ENCODE data around the gene NELFB.
A peak's percentile ranks its signal among the peaks of the same experiment; 100 is the strongest.
"Not testable (repeated sequence)": the region's sequence is repeated elsewhere in the genome, so short reads cannot be mapped to it uniquely, and the experiment has no call there.

Gene NELFB

DNA sequence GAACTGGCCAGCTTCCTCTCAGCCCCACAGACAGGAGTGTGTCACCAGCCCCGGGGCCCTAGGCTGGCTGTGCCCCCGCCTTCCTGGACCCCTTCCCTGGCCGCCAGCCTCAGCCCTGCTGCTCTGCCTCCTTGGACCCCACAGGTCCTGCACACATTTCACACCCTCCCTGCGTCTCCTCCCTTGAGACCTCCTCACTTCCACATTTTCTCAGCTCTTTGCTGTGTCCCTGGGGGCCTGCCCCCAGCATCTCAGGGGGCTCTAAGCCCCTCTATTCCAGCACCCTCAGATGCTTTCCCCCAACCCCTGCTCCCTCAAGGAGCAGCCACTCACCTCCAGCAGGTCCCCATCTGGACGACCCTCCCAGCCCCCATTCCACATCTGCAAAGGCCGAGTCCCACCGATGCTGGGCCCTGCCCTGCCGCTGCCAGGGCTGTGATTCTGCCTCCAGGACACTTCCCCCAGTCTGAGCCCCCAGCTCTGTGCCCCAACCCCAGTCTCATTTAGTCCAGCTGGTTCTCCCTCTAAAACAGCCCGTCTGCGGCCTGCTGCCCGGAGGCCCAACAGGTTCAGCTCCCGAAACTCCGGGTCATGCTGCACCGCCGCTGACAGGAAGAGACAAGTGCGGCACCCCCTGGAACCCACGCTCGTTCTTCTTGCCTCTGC, 20.2 kb upstream of the NELFB start:
- DNase-seq (ENCODE audit: low read depth in 2 of 2) = no peak

GRCh38 chr9:137235424-137236237, 19.5 kb upstream of the NELFB start:
- no peak for DNase-seq (ENCODE audit: low read depth in 2 of 2)

DNA sequence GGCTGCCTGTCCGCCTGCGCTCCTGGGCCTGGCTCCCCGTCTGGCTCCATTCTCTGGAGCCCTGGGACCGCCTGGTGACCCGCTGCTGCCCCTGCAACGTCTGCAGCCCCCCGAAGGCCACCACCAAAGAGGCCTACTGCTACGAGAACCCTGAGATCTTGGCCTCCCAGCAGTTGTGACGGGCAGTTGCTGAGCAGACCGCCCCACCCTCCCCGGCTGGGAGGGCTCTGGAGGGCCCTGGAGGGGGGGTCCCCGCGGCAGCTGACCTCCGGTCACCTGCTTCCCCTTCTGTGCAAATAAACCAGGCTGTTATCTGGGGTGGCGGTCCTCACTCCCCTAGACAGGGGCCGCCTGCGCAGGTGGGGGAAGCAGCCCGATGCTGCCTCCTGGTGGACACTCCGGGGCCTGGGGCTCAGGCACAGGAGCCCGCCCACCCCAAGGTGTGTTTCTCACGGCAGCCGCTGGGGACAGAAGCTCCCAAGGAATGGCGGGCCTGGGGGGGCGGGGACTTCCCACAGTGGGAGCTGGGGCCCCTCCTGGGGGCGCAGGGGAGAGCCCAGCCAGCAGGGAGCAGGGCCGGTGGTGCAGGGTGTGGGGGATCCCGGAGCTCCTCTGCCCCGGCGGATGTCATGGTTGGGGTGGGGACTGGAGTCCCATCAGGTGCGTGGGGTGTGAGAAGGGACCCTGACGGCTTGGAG, 18.7 kb upstream of the NELFB start:
- DNase-seq (ENCODE audit: low read depth in 2 of 2) = peak; percentile 80 to 92

- no peak for DNase-seq (ENCODE audit: low read depth in 2 of 2)
These were observed 18.1 kb upstream of the NELFB start for GRCh38 chr9:137236936-137237421.

DNA sequence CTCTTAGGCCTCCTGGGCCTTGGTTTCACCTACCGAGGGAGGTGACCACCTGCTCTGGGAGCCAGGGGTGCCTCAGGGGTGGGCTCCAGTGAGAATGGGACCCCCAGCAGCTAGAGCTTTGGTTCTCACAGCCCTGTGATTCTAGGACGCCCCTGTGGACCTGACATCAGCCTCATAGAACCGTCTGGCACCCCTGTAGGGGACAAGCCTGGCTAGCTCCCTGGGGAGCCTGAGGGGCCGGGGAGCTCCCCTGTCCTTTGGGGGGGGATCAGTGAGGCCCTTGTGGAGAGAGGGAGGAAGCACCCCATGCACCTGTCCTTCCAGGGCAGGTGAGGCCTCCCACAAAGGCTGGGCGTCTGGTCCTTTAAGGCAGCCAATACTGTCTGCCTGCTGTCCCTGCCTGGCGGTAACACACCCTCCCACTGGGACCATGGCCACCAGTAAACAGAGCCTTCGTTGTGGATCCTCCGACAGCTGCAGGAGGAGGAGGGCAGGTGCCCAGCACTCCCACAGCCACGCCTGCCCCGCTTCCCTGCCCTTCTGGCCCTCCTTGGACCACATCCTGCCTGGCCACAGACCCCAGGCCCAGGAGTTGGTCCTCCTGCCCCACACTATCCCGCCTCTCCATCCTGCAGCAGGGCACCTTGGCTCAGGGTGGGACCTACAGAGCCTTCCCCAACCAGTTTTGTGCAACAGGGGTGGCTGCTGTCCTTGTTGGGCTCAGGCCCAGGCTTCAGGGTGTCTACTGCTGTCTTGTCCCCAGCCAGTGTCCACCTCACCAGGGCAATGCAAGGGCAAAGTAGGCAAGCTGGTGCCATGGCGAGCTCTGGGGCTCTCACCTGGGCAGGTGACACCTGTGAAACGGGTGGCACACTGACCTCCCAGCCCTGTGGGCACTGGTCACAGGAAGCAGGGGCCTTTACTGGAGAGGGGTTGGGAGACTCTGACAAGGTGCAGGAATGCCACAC, 17.1 kb upstream of the NELFB start:
- no peak for DNase-seq (ENCODE audit: low read depth in 2 of 2)

- not testable (repeated sequence) for DNase-seq (ENCODE audit: low read depth in 2 of 2)
These were observed 15.5 kb upstream of the NELFB start for GRCh38 chr9:137239541-137240200.

- DNase-seq (ENCODE audit: low read depth in 2 of 2) = peak; percentile 50 to 51
These were observed 14.7 kb upstream of the NELFB start for GRCh38 chr9:137240318-137240840.

DNA sequence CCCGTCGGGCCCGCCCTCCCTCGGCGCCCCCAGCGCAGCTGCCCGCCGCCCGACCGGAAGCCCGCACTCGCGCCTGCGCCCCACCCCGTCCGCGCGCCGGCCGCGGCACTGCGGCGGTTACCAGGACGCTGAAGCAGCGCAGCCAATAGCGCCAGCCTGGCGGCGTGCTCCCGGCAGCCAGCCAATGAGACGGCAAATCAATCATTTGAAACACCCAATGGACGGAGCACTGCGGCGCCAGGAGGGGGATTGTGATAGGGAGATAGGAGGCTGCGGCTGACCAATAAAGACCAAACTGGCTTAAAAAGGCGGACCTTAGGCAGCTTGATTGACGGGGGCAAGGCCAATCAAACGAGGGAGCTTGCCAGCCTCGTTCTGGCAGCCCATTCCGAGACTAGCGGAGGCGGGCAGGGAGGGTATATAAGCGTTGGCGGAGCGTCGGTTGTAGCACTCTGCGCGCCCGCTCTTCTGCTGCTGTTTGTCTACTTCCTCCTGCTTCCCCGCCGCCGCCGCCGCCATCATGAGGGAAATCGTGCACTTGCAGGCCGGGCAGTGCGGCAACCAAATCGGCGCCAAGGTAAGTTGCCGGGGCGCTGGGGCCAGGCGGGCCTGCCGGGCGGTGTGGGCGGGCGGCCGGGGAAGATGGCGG, 14.2 kb upstream of the NELFB start, which contains the start of gene TUBB4B:
TUBB4B (plus strand) TSS at position 447 of the 649 bp plus-strand sequence; CDS start at position 521, 74 bp downstream.
- DNase-seq (ENCODE audit: low read depth in 2 of 2) = peak; percentile 96 to 99

DNA sequence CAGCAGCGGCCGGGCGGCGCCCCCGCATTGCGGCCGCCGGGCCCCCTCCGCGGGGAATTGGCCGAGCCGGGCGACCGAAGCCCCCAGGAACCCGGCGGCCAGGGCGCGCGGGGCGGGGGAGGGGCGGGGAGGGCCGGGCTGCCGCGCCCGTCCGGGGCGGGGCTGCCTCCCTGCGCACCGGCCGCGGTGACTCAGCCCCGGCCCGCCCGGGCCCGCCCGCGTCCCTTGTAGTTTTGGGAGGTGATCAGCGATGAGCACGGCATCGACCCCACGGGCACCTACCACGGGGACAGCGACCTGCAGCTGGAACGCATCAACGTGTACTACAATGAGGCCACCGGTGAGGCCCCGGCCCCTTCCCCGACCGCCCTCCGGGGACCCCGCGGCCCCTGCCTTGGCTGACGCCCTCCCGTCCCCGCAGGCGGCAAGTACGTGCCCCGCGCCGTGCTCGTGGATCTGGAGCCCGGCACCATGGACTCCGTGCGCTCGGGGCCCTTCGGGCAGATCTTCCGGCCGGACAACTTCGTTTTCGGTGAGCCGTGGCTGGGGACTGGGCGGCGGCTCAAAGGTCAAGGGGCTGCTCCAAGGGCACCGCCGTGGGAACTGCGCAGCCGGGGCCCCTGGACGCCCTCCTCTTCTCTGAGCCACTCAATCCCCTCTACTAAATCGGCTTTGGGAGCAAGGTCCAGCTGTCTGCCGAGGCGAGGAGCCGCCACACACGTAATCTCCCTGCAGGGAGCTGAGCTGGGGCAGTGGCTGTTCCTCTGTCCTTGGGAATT, 13.4 kb upstream of the NELFB start:
- DNase-seq (ENCODE audit: low read depth in 2 of 2) = peak; percentile 43 to 56

- no peak for DNase-seq (ENCODE audit: low read depth in 2 of 2)
These were observed 12.6 kb upstream of the NELFB start for GRCh38 chr9:137242269-137243203.

- DNase-seq (ENCODE audit: low read depth in 2 of 2) = not testable (repeated sequence)
These were observed 11.9 kb upstream of the NELFB start for GRCh38 chr9:137243266-137243625.

DNA sequence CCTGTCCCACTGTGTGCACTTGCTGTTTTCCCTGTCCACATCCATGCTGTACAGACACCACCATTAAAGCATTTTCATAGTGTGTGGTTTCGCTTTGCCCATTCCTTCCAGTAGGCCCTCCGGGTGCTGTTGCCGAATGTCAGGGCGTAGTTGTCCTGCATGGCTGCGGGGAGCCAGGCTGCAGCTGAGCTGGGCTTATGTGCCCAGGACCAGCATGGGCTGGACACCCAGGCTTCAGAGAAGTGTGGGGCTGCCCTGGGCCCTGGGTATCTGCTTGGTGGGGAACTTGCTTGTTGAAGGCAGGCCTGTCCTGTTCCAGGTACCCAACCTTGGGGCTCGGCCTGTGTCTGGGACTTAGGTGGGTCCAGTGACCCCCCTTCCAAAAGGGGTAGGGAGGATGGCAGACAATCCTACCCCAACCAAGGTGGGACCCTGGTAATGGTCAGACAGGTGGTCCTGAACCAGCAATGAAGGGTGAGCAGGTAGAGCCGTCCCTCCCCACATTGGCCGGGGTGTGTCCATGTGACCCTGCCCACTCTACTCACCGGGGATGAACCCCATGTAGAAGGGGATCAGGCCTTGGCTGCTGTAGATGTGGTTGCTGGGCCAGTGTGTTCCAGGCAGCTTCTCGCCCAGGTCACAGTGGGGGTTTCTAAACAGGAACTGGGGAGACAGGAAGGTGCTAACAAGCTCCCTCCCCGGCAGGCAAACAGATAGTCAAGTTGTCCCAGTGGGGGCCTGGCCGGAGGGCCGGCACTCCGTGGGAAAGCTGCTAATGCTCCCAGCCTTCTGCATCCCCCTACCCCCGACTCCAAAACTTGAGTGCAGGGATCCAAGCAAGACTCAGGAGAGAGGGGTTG, 11.3 kb upstream of the NELFB start:
- no peak for DNase-seq (ENCODE audit: low read depth in 2 of 2)

GRCh38 chr9:137244486-137245449, 10.4 kb upstream of the NELFB start:
- no peak for DNase-seq (ENCODE audit: low read depth in 2 of 2)

- DNase-seq (ENCODE audit: low read depth in 2 of 2) = no peak
These were observed 9.4 kb upstream of the NELFB start for GRCh38 chr9:137245450-137246421.

Measured in stimulated activated CD4-positive, alpha-beta T cell treated with anti-CD3 and anti-CD28 coated beads, Interleukin-15, amount 100 ng/mL, for 48 hours (primary cell).